DND-41 (cell line): ENCODE data around the gene LTO1.

Source experiments
- ATAC-seq: fragments of 200-7000 bp; cut with Tn5 transposase; 3 replicates; pipeline ENCODE4 v1.9.1; 2021; ENCODE audit warnings: low read depth; ENCODE audit not compliant: insufficient read depth
- DNase-seq: peaks from one replicate; pipeline ENCODE4 v3.0.0-alpha.2; 2020
- H2AFZ ChIP-seq: 2 replicates; pipeline ENCODE4 v1.6.0; 2012; ENCODE audit warnings: low read depth, low read length
- H3K27ac ChIP-seq: 2 replicates; pipeline ENCODE4 v1.5.1; 2012; ENCODE audit warnings: low read length, inconsistent platforms
- H3K27me3 ChIP-seq: fragments of 200-600 bp; sonication (generic); 2 replicates; pipeline ENCODE4 v1.6.0; 2012; ENCODE audit warnings: low read length, mild to moderate bottlenecking, inconsistent platforms; ENCODE audit not compliant: insufficient read depth, poor library complexity
- H3K36me3 ChIP-seq: 2 replicates; pipeline ENCODE4 v1.5.1; 2012; ENCODE audit warnings: low read length, inconsistent platforms; ENCODE audit not compliant: insufficient read depth
- H3K4me1 ChIP-seq: 2 replicates; pipeline ENCODE4 v1.5.1; 2012; ENCODE audit warnings: mild to moderate bottlenecking, low read length; ENCODE audit not compliant: insufficient read depth
- H3K4me2 ChIP-seq: 2 replicates; pipeline ENCODE4 v1.6.0; 2012; ENCODE audit warnings: mild to moderate bottlenecking, moderate library complexity, low read length, inconsistent platforms; ENCODE audit not compliant: insufficient read depth
- H3K4me3 ChIP-seq, 2 experiments: fragments of 200-600 bp in 1 of 2; shearing (Covaris generic) in 1 of 2; 2 replicates each; pipeline ENCODE4 v1.5.1; 2012 to 2016; ENCODE audit warnings: inconsistent platforms in 2 of 2, low read length in 2 of 2, mild to moderate bottlenecking in 2 of 2, low read depth in 1 of 2, moderate library complexity in 1 of 2
- H3K79me2 ChIP-seq: 2 replicates; pipeline ENCODE4 v1.6.0; 2012; ENCODE audit warnings: low read length, inconsistent platforms; ENCODE audit not compliant: insufficient read depth
- H3K9ac ChIP-seq: 2 replicates; pipeline ENCODE4 v1.6.0; 2012; ENCODE audit warnings: low read depth, mild to moderate bottlenecking, inconsistent platforms, low read length, moderate library complexity
- H3K9me3 ChIP-seq: 2 replicates; pipeline ENCODE4 v1.5.1; 2012; ENCODE audit warnings: low read length, moderate library complexity, mild to moderate bottlenecking, inconsistent platforms; ENCODE audit not compliant: insufficient read depth, severe bottlenecking
- H4K20me1 ChIP-seq: 2 replicates; pipeline ENCODE4 v1.6.0; 2012; ENCODE audit warnings: low read length; ENCODE audit not compliant: insufficient read depth
- EZH2 ChIP-seq: IDR thresholded peaks from 3 replicates; pipeline ENCODE4 v1.6.1; 2012; ENCODE audit warnings: borderline replicate concordance, low read depth, mild to moderate bottlenecking, moderate library complexity, low read length, inconsistent platforms; ENCODE audit not compliant: severe bottlenecking
- TF ChIP-seq, protein P1 (sequence below): IDR thresholded peaks from 2 replicates; pipeline ENCODE4 v1.5.1; 2012; ENCODE audit warnings: borderline replicate concordance, low read length, moderate library complexity, mild to moderate bottlenecking; ENCODE audit not compliant: poor library complexity, severe bottlenecking; ENCODE audit errors: extremely low read depth

LTO1 gene

DNA sequence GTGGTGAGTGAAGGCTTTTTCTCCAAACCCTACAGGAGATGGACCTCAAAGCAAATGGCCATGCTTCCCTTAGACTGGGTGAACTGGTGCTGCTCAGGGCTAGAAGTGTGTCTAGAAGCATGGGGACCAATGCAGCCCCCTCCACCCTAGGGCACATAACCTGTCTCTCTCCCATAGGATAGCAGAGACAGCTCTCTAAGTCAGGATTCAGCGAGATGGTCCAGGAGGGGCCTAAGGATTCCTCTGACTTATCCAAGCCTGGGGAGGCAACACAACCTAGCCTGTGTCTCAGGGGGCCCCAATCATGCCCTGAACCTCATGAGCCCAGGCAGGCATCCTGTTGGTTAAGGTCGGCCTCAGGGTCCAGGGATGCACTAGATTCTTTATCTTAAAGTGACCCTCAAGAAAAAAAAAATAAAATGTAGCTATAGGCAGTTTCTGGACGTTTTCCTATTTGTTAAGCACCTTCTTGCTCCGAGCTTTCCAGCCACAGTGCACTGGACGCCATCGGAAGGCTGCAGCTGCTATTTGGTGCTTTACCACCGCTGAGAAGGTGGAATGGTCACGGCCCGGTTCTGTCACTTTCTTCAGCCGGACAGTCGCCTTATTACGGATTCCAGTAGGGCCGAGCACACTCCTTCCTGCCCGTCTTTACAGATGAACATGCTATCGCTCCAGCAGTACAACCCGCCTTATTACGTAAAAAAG is 39.2 kb downstream of the LTO1 start:
- Histone ChIP-seq H3K4me3 (no peak overlapping the region), H3K4me2 (no peak overlapping the region), H4K20me1 (no peaks in the 10 kb centered on the region), H3K9me3 (no peaks in the 10 kb centered on the region), H2AFZ (no peak overlapping the region), H3K9ac (no peak overlapping the region), H3K27ac (no peak overlapping the region), H3K36me3 (no peaks in the 10 kb centered on the region), H3K4me1 (no peaks in the 10 kb centered on the region), H3K27me3 (no peaks in the 10 kb centered on the region), H3K79me2 (no peaks in the 10 kb centered on the region)
- DNase-seq (no peak), ATAC-seq (no peak)
- TF ChIP-seq EZH2: no peak
- TF ChIP-seq, protein P1, sequence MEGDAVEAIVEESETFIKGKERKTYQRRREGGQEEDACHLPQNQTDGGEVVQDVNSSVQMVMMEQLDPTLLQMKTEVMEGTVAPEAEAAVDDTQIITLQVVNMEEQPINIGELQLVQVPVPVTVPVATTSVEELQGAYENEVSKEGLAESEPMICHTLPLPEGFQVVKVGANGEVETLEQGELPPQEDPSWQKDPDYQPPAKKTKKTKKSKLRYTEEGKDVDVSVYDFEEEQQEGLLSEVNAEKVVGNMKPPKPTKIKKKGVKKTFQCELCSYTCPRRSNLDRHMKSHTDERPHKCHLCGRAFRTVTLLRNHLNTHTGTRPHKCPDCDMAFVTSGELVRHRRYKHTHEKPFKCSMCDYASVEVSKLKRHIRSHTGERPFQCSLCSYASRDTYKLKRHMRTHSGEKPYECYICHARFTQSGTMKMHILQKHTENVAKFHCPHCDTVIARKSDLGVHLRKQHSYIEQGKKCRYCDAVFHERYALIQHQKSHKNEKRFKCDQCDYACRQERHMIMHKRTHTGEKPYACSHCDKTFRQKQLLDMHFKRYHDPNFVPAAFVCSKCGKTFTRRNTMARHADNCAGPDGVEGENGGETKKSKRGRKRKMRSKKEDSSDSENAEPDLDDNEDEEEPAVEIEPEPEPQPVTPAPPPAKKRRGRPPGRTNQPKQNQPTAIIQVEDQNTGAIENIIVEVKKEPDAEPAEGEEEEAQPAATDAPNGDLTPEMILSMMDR: no peak

DNA sequence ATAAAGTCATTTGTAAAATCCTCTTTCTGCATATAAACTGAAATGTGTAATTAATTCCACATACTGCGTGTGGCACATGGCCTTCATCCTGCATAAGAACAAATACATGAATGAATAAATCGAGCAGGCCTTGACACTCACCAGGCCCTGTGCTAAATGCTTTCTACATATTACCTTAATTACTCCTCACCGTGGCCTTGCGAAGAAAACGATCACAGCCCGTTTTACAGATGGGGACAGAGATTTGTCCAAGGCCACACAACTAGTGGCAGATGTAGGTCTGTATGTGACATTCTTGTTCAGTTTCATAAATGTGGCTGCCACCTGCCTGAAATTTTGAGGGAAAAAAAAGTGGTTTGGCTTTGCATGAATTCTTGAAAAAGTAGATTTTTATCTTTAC is 40.0 kb downstream of the LTO1 start:
- TF ChIP-seq EZH2: no peak
- TF ChIP-seq, protein P1: no peak
- H3K27me3 ChIP-seq: no peaks in the 10 kb centered on the region

DNA sequence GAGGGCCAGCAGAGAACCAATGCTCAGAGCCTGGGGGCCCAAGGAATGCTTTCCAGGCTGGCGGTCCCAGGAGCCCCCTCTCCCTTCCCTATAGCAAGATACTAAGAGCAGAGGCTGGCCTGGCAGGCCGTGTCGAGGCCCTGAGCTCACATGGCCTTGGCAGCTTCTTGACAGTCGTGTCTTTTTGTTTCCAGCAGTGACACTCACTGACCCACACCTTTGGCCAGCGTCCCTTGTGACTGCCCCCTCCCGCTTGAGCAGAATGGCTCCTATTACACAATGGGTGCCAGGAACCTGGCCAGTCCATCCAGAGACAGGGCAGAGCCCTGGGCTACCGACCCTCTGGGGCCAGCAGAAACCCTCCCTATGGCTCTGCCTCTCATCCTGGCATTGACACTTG is 40.6 kb downstream of the LTO1 start:
- Histone ChIP-seq H3K4me3 (no peak overlapping the region), H2AFZ (no peak overlapping the region), H3K27ac (no peak overlapping the region), H3K36me3 (no peaks in the 10 kb centered on the region), H3K4me2 (no peak overlapping the region), H3K4me1 (no peaks in the 10 kb centered on the region), H3K9ac (no peak overlapping the region), H4K20me1 (no peaks in the 10 kb centered on the region), H3K9me3 (no peaks in the 10 kb centered on the region), H3K27me3 (no peaks in the 10 kb centered on the region), H3K79me2 (no peaks in the 10 kb centered on the region)
- DNase-seq (no peak), ATAC-seq (no peak)
- TF ChIP-seq EZH2: no peak
- TF ChIP-seq, protein P1: no peak

More for the DNA sequence above, 40.0 kb downstream of the LTO1 start:
- Histone ChIP-seq H3K4me2 (no peak overlapping the region), H3K27ac (no peak overlapping the region), H3K4me1 (no peaks in the 10 kb centered on the region), H3K9me3 (no peaks in the 10 kb centered on the region), H3K4me3 (no peak overlapping the region), H2AFZ (no peak overlapping the region), H3K79me2 (no peaks in the 10 kb centered on the region), H4K20me1 (no peaks in the 10 kb centered on the region), H3K36me3 (no peaks in the 10 kb centered on the region), H3K9ac (no peak overlapping the region)
- DNase-seq: no peak
- no peak for ATAC-seq
